Sigmoid colon (tissue), 7 donors: ENCODE measurements around the gene SLC25A19. TPM values are rescaled to one million over a fixed set of nuclear protein-coding genes. Genes with fewer than 3 reads are reported as not detected.
A peak's percentile ranks its signal among the peaks of the same experiment; 100 is the strongest.

Experiments
- DNase-seq: peaks from one replicate; pipeline ENCODE4 v3.0.0-alpha.2; 2019
- H3K27ac ChIP-seq, 4 donors: fragments of 200-600 bp; sonication (generic); one replicate each; pipeline ENCODE4 v1.5.1; 2016 to 2019; ENCODE audit warnings: mild to moderate bottlenecking in 1 of 4
- H3K27me3 ChIP-seq, 3 donors: fragments of 200-600 bp; sonication (generic); one replicate each; pipeline ENCODE4 v1.5.1; 2019; ENCODE audit warnings: mild to moderate bottlenecking in 1 of 3
- H3K36me3 ChIP-seq, 4 donors: fragments of 200-600 bp; sonication (generic); one replicate each; pipeline ENCODE4 v1.5.1; 2016 to 2019
- H3K4me1 ChIP-seq, 4 donors: fragments of 200-600 bp; sonication (generic); one replicate each; pipeline ENCODE4 v1.5.1; 2017 to 2019
- H3K4me3 ChIP-seq, 4 donors: fragments of 200-600 bp; sonication (generic); one replicate each; pipeline ENCODE4 v1.5.1; 2017 to 2019; ENCODE audit warnings: mild to moderate bottlenecking in 2 of 4, moderate library complexity in 1 of 4
- H3K9me3 ChIP-seq, 4 donors: fragments of 200-600 bp in 3 of 4; sonication (generic) in 3 of 4; one replicate each; pipeline versions ENCODE4 v1.5.1 to v1.6.1; 2013 to 2019
- EP300 ChIP-seq, 4 donors: sonication (generic); formaldehyde crosslinking; IDR thresholded peaks; one replicate each; pipeline ENCODE4 v1.6.1; 2017; ENCODE audit warnings: antibody characterized with exemption in 4 of 4
- POLR2A ChIP-seq, 2 donors: fragments of 450-650 bp; IDR thresholded peaks; one replicate each; pipeline ENCODE4 v1.6.1; 2016; ENCODE audit warnings: antibody characterized with exemption in 2 of 2, mild to moderate bottlenecking in 2 of 2, moderate library complexity in 2 of 2
- POLR2AphosphoS5 ChIP-seq, 4 donors: sonication (generic); formaldehyde crosslinking; IDR thresholded peaks; one replicate each; pipeline ENCODE4 v1.6.1; 2017; ENCODE audit warnings: antibody characterized with exemption in 4 of 4
- WGBS, 2 donors: extraction: QIAGEN DNeasy Blood & Tissue Kit; methylation state at CpG; one replicate each; pipeline ENCODE4 v1.1.7; 2013; 5-methylcytosine and 5-hydroxymethylcytosine counted together
- intact Hi-C: fragments of 100-400 bp; cut with DNase I; formaldehyde crosslinking; loops from one replicate; pipeline ENCODE4 v1.15.1; 2023
- polyA plus RNA-seq, 3 donors: library from polyadenylated mRNA; stranded (reverse); fragments of 200-250 nt; gene quantifications; one replicate each; pipeline ENCODE4 v1.2.3, GENCODE V29; 2013
- total RNA-seq, 4 donors: library from RNA; depleted of rRNA; stranded (reverse); fragments of >200 nt; gene quantifications; one replicate each; pipeline ENCODE4 v1.1.0, GENCODE V29; 2016
- TF ChIP-seq, protein P1 (sequence below), 4 experiments: fragments of 450-650 bp in 3 of 4; fragments of 200-600 bp in 1 of 4; IDR thresholded peaks; one replicate each; pipeline ENCODE4 v1.5.1; 2016 to 2019; ENCODE audit warnings: antibody characterized with exemption in 4 of 4, mild to moderate bottlenecking in 3 of 4, moderate library complexity in 2 of 4
- donor health status: healthy with polysubstance abuse.
- donor health status: Bipolar disorder and iron deficiency.
- donor health status: healthy.

SLC25A19 gene
- total and polyA plus RNA-seq, 7 donors: 5.4 to 20.1 (median 13.8) TPM

DNA sequence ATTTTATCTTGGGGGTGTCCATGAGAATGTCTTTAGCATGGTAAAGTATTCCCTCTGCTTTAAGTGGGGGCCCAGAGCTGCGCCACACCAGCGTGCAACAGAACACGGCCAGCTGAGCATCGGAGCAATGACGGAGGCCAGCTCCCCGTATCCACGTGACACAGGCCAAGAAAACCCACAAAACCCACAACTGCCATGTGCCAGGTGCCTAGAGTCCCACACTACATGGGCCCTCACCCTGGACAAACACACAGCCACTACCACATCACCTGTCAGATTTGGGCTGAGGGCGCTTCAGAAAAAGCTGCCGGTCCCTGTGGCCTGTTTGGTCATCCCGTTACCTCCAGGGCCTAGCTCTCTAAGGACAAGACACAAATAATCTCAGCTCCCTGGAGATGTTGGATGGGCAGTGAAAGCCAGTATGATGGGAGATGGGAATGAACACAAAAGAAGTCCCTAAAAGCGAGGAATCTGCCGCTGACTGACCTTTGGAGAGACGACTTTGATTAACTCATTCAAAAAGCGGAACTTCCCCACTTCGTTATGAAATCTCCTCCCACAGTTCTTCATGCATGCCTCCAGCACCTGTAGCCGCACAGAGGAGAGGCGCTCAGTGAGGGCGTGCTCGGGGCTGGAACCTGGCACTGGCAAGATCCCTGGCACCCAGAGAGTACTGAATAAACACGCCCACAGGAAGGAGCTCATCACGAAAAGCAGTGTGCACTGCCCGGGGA, 44.9 kb downstream of the SLC25A19 start:
- H3K9me3 ChIP-seq: no peaks in the 10 kb centered on the region
- intact Hi-C loops: no loop called here
- H3K4me1 ChIP-seq: no peaks in the 10 kb centered on the region
- 74 to 87% methylated on average over 22 of the region's 22 CpGs for WGBS, 2 donors
- no peaks in the 10 kb centered on the region for H3K27me3 ChIP-seq
- H3K4me3 ChIP-seq: no peak overlapping the region
- TF ChIP-seq POLR2A (IDR thresholded peaks at IDR 0.05): no peak
- TF ChIP-seq POLR2AphosphoS5 (IDR thresholded peaks at IDR 0.05): no peak
- TF ChIP-seq EP300 (IDR thresholded peaks at IDR 0.05): no peak
- TF ChIP-seq, protein P1, sequence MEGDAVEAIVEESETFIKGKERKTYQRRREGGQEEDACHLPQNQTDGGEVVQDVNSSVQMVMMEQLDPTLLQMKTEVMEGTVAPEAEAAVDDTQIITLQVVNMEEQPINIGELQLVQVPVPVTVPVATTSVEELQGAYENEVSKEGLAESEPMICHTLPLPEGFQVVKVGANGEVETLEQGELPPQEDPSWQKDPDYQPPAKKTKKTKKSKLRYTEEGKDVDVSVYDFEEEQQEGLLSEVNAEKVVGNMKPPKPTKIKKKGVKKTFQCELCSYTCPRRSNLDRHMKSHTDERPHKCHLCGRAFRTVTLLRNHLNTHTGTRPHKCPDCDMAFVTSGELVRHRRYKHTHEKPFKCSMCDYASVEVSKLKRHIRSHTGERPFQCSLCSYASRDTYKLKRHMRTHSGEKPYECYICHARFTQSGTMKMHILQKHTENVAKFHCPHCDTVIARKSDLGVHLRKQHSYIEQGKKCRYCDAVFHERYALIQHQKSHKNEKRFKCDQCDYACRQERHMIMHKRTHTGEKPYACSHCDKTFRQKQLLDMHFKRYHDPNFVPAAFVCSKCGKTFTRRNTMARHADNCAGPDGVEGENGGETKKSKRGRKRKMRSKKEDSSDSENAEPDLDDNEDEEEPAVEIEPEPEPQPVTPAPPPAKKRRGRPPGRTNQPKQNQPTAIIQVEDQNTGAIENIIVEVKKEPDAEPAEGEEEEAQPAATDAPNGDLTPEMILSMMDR (IDR thresholded peaks at IDR 0.05): no peak
- no peak for DNase-seq
- H3K27ac ChIP-seq: no peak overlapping the region
- H3K36me3 ChIP-seq: peaks cover 36 to 75% (median 62%) of the 10 kb centered on the region in 4 donors

DNA sequence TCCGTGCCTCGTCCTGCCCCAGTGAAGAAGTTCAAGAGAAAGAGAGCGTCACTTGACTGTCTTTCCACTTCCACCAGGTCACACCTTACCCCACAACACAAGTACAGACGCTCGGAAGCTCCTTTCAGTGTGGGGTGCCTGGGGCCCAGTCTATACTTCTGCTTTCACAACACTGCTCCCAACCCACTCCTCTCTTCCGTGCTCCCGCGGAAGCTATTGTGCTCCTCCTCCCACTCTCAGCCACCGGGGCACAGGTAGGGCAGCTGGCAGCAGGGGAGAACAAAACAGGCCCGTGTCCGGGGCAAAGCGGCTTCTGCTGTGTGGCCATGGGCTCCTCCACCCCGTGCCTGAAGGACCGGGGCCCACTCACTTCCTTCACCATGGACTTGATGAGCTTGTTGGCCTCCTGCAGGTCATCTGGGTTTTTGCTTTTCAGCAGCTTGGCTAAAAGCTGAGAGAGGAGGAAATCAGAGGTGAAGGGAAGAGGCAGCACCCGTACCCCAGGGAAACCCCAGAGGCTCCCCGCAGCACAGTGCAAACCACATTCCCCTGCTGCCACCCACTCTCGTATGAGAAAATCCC, 46.7 kb downstream of the SLC25A19 start:
- WGBS, 2 donors: 80 to 88% methylated on average over 17 of the region's 17 CpGs
- no peaks in the 10 kb centered on the region for H3K4me1 ChIP-seq
- TF ChIP-seq, protein P1 (IDR thresholded peaks at IDR 0.05): no peak
- TF ChIP-seq POLR2AphosphoS5 (IDR thresholded peaks at IDR 0.05) (no peak), EP300 (IDR thresholded peaks at IDR 0.05) (no peak), POLR2A (IDR thresholded peaks at IDR 0.05) (no peak)
- H3K36me3 ChIP-seq: peaks cover 36 to 92% (median 76%) of the 10 kb centered on the region in 4 donors
- H3K27me3 ChIP-seq: no peaks in the 10 kb centered on the region
- H3K9me3 ChIP-seq: no peaks in the 10 kb centered on the region
- intact Hi-C loops: no loop called here
- no peak overlapping the region for H3K4me3 ChIP-seq
- no peak overlapping the region for H3K27ac ChIP-seq
- DNase-seq: no peak

DNA sequence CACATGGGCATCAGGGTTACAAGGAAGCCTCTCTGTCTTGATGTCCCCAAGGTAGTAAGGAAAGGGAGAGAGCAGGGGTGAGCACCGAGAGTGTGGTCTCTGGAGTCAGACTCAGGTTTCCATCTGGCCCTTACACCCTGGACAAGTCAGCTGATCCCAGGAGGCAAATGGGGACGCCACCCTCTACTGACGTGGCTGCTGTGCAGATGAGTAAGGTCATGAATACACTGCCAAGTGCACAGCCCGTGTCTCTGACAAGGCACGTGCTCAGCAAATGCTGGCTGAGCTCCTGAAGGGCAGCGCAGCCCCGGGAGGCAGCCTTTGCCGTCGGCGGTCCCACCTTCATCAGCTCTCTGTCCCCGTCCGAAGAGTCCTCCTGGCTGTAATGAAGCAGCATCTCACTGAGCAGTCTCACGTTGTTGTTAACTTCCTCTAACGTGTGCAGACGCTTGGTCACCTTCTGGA, 47.2 kb downstream of the SLC25A19 start:
- TF ChIP-seq POLR2AphosphoS5 (IDR thresholded peaks at IDR 0.05) (no peak), POLR2A (IDR thresholded peaks at IDR 0.05) (no peak), EP300 (IDR thresholded peaks at IDR 0.05) (no peak)
- TF ChIP-seq, protein P1 (IDR thresholded peaks at IDR 0.05): no peak
- H3K27ac ChIP-seq: peak overlapping the region in 1 of 4 donors; percentile 51
- H3K36me3 ChIP-seq: peaks cover 36 to 98% (median 81%) of the 10 kb centered on the region in 4 donors
- no peaks in the 10 kb centered on the region for H3K4me1 ChIP-seq
- 85 to 86% methylated on average over 15 of the region's 15 CpGs for WGBS, 2 donors
- no peak for DNase-seq
- no peaks in the 10 kb centered on the region for H3K27me3 ChIP-seq
- intact Hi-C loops: no loop called here
- no peaks in the 10 kb centered on the region for H3K9me3 ChIP-seq
- no peak overlapping the region for H3K4me3 ChIP-seq

DNA sequence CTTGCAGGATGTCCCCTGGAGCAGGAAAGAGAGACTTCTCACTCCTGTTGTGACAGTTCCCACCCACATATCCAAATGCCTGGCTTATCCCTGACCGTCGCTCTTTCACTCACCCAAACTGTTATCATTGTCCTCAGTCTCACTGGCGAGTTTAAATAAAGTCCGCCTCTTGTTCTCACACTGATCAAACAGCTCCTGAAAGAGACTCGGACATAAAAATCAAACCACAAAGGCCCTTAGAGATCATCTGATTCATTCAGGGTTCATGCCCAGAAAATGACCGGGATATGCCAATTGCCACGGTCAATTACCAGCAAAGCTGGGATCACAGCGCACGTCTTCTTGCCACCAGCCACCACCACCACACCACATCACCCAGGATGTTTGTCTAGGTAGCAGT, 47.7 kb downstream of the SLC25A19 start:
- no peak for TF ChIP-seq POLR2AphosphoS5 (IDR thresholded peaks at IDR 0.05)
- no peak for TF ChIP-seq POLR2A (IDR thresholded peaks at IDR 0.05)
- TF ChIP-seq EP300 (IDR thresholded peaks at IDR 0.05): no peak
- TF ChIP-seq, protein P1 (IDR thresholded peaks at IDR 0.05): no peak
- no peak for DNase-seq

More for the DNA sequence above, 47.7 kb downstream of the SLC25A19 start:
- Histone ChIP-seq H3K4me1 (no peaks in the 10 kb centered on the region), H3K36me3 (peaks cover 36 to 100% (median 84%) of the 10 kb centered on the region in 4 donors), H3K9me3 (no peaks in the 10 kb centered on the region), H3K4me3 (no peak overlapping the region), H3K27ac (peak overlapping the region in 1 of 4 donors; percentile 51), H3K27me3 (no peaks in the 10 kb centered on the region)
- intact Hi-C loops: no loop called here
- 92 to 95% methylated on average over 9 of the region's 9 CpGs for WGBS, 2 donors
